ENCODE results near the gene RPIA.

The RPIA gene

DNA sequence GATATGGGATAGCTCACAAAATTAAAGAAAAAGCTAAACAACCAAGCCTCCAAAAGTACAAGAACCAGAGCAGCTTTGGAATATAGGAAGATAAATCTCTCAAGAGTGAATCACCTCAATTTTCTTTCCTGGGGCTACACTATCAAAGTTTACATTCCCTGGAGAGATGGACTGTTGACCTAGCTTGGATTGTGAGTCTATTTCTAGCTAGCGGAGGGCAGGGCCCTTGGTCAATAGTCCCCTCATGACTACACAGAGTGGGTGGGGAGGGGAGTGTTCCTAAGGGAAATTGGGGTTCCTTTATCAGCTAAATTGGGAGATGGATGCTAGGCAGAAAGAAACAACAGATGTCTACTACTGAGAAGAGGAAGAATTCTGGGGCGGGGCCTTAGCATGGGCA, 34.3 kb upstream of the RPIA start:
- TF ChIP-seq, protein P1, sequence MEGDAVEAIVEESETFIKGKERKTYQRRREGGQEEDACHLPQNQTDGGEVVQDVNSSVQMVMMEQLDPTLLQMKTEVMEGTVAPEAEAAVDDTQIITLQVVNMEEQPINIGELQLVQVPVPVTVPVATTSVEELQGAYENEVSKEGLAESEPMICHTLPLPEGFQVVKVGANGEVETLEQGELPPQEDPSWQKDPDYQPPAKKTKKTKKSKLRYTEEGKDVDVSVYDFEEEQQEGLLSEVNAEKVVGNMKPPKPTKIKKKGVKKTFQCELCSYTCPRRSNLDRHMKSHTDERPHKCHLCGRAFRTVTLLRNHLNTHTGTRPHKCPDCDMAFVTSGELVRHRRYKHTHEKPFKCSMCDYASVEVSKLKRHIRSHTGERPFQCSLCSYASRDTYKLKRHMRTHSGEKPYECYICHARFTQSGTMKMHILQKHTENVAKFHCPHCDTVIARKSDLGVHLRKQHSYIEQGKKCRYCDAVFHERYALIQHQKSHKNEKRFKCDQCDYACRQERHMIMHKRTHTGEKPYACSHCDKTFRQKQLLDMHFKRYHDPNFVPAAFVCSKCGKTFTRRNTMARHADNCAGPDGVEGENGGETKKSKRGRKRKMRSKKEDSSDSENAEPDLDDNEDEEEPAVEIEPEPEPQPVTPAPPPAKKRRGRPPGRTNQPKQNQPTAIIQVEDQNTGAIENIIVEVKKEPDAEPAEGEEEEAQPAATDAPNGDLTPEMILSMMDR (IDR thresholded peaks at IDR 0.05), result no peak
- no peak overlapping the region for H3K27ac ChIP-seq

DNA sequence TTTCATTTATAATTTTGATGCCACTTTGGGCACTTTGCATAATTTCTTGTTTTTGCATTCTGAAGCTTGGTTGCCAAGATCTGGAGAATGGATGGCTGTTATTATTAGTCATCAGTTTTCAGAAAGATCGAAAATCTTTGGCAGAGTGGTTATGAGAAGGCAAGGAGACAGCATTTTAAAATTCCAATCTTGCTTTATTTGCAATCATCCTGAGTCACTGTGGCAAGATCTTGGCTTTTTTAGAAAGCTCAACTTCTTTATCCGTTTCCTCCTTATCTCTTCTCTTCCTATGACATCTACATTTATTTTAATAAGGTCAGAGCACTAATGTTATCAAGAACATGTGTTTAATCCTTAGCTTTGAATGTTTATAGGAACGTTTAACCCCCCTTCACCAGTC, 33.1 kb upstream of the RPIA start:
- Histone ChIP-seq H3K4me1 (ENCODE audit: control insufficient read depth in 1 of 2, insufficient read depth in 1 of 2, low read depth in 1 of 2, low read length in 1 of 2) (no peaks in the 10 kb centered on the region), H3K9me3 (no peaks in the 10 kb centered on the region), H3K27ac (no peak overlapping the region), H3K27me3 (no peaks in the 10 kb centered on the region), H3K4me3 (ENCODE audit: low read depth in 1 of 2, low read length in 1 of 2) (no peak overlapping the region), H3K36me3 (no peaks in the 10 kb centered on the region)
- TF ChIP-seq, protein P1 (IDR thresholded peaks at IDR 0.05), result no peak

More for the DNA sequence above, 34.3 kb upstream of the RPIA start:
- Histone ChIP-seq H3K4me3 (ENCODE audit: low read depth in 1 of 2, low read length in 1 of 2) (no peak overlapping the region), H3K27me3 (no peaks in the 10 kb centered on the region), H3K4me1 (ENCODE audit: control insufficient read depth in 1 of 2, insufficient read depth in 1 of 2, low read depth in 1 of 2, low read length in 1 of 2) (no peaks in the 10 kb centered on the region), H3K36me3 (no peaks in the 10 kb centered on the region), H3K9me3 (no peaks in the 10 kb centered on the region)

DNA sequence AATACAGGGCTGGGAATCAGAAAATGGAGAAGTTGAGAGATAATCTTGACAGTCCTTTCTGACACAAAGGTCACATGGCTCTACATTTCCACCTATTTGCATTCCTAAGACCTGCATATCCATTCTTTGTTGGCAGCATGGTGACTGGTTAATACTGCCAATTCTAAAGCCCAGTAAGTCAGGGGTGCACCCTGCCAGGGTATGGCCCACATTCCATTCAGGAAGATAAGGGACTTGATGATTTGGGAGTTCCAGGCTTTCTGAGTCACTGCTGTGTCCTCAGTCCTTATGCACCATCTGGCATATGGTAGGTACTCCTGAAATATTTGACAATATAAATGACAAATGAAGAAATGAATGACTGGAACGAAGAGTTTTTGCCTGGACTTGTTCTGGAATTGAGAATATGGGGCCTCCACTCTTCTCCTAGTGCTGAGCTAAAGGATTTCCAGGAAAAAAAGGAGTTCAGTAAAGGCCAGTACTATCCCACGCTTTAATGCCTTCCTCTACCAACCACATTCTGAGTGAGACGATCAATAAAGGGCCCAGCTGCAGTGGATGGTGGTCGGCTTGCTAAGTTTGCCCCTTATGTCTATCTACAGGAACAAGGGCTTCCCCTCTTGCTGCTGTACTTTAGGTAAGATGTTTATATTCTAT, 32.5 kb upstream of the RPIA start:
- Histone ChIP-seq H3K9me3 (no peaks in the 10 kb centered on the region), H3K27me3 (no peaks in the 10 kb centered on the region), H3K4me1 (ENCODE audit: control insufficient read depth in 1 of 2, insufficient read depth in 1 of 2, low read depth in 1 of 2, low read length in 1 of 2) (no peaks in the 10 kb centered on the region), H3K36me3 (no peaks in the 10 kb centered on the region), H3K4me3 (ENCODE audit: low read depth in 1 of 2, low read length in 1 of 2) (no peak overlapping the region), H3K27ac (no peak overlapping the region)
- TF ChIP-seq, protein P1 (IDR thresholded peaks at IDR 0.05), result no peak

DNA sequence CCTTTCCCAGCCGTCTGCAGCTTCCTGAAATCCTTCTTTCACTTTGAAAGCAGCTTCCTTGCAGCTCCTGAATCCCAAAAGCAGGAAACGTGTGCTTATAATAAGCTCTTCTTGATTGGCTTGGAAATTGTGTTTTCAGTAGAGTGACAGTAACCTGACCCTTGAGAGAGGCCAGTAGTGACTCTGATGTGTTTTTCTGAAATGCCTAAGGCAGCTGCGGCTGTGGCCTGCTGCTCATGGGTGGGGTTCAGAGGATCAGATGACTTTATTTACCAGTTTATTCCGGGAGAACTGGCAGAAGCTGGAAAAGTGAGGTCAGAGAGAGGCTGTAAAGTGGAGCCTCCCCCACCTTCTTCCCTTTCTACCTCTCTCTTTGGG, 31.9 kb upstream of the RPIA start:
- no peaks in the 10 kb centered on the region for H3K27me3 ChIP-seq

DNA sequence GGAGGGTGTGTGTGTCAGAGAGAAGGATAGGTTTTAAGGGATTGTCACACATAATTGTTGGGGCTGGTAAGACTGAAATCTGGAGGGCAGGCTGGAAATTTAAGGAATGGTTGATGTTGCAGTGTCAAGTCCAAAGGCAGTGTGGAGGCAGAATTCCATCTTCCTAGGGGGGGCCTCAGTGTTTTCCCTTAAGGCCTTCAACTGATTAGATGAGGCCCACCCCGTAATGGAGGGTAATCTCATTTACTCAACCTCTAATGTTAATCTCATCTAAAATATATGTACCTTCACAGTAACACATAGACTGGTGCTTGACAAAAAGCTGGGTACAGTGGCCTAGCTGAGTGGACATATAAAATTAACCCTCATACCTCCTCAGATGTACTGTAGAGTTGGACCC, 30.9 kb upstream of the RPIA start:
- Histone ChIP-seq H3K36me3 (no peaks in the 10 kb centered on the region), H3K27me3 (no peaks in the 10 kb centered on the region), H3K4me1 (ENCODE audit: control insufficient read depth in 1 of 2, insufficient read depth in 1 of 2, low read depth in 1 of 2, low read length in 1 of 2) (no peaks in the 10 kb centered on the region), H3K9me3 (no peaks in the 10 kb centered on the region), H3K27ac (no peak overlapping the region), H3K4me3 (ENCODE audit: low read depth in 1 of 2, low read length in 1 of 2) (no peak overlapping the region)
- TF ChIP-seq, protein P1 (IDR thresholded peaks at IDR 0.05), result no peak

More for the DNA sequence above, 31.9 kb upstream of the RPIA start:
- TF ChIP-seq, protein P1 (IDR thresholded peaks at IDR 0.05), result no peak
- no peak overlapping the region for H3K27ac ChIP-seq
- no peak overlapping the region for H3K4me3 ChIP-seq (ENCODE audit: low read depth in 1 of 2, low read length in 1 of 2)
- H3K9me3 ChIP-seq, result no peaks in the 10 kb centered on the region
- H3K4me1 ChIP-seq (ENCODE audit: control insufficient read depth in 1 of 2, insufficient read depth in 1 of 2, low read depth in 1 of 2, low read length in 1 of 2), result no peaks in the 10 kb centered on the region
- no peaks in the 10 kb centered on the region for H3K36me3 ChIP-seq
